Lower lobe of right lung (tissue), 2 donors: Measurements from ENCODE around the gene BZW2. TPM values are rescaled to one million over a fixed set of nuclear protein-coding genes. Genes with fewer than 3 reads are reported as not detected.

Experiments used
- ATAC-seq, 2 donors: fragments of 200-7000 bp; cut with Tn5 transposase; one replicate each; pipeline ENCODE4 v1.9.1; 2020 to 2022; ENCODE audit warnings: mild to moderate bottlenecking in 2 of 2, moderate library complexity in 2 of 2
- DNase-seq: peaks from one replicate; pipeline ENCODE4 v3.0.0-alpha.2; 2020
- H3K27ac ChIP-seq: fragments of 200-600 bp; one replicate; pipeline ENCODE4 v1.8.0; 2022
- H3K27me3 ChIP-seq: fragments of 200-600 bp; one replicate; pipeline ENCODE4 v1.8.0; 2022; ENCODE audit warnings: low read depth
- H3K36me3 ChIP-seq: fragments of 200-600 bp; one replicate; pipeline ENCODE4 v1.8.0; 2022; ENCODE audit warnings: mild to moderate bottlenecking
- H3K4me1 ChIP-seq: fragments of 200-600 bp; one replicate; pipeline ENCODE4 v1.8.0; 2022
- H3K4me3 ChIP-seq: fragments of 200-600 bp; one replicate; pipeline ENCODE4 v1.8.0; 2022; ENCODE audit warnings: mild to moderate bottlenecking
- H3K9me3 ChIP-seq: fragments of 200-600 bp; one replicate; pipeline ENCODE4 v1.8.0; 2022
- CTCF ChIP-seq: fragments of 200-600 bp; IDR thresholded peaks from one replicate; pipeline ENCODE4 v1.8.0; 2022; ENCODE audit warnings: antibody characterized with exemption, mild to moderate bottlenecking
- intact Hi-C: fragments of 100-400 bp; cut with DNase I; formaldehyde crosslinking; loops from one replicate; pipeline ENCODE4 v1.11.0; 2022
- total RNA-seq: library from RNA; stranded (reverse); fragmentation: NEBNext Ultra II Directional; extraction: Animal tissue kit (Norgen Biotek cat#: 25700); gene quantifications from one replicate; pipeline ENCODE4 v1.2.1, GENCODE V29; 2021
- donor health status: DM: no; HTN: yes; CAD: no; lungs with severe emphysema.

BZW2 gene
- total RNA-seq, 1 donor from 2014 or later, result 24.6 TPM

GRCh38 chr7:16730937-16731336 lies 85.0 kb downstream of the BZW2 start:
- H3K27me3 ChIP-seq, result no peaks in the 10 kb centered on the region
- TF ChIP-seq CTCF, result no peak
- intact Hi-C loops, result no loop called here
- no peak overlapping the region for H3K4me3 ChIP-seq
- no peaks in the 10 kb centered on the region for H3K9me3 ChIP-seq
- DNase-seq, result no peak
- no peak overlapping the region for H3K27ac ChIP-seq
- H3K4me1 ChIP-seq, result peaks cover 6% of the 10 kb centered on the region
- H3K36me3 ChIP-seq, result no peaks in the 10 kb centered on the region
- peak in 1 of 2 donors; percentile 61 for ATAC-seq

GRCh38 chr7:16732828-16733227 lies 86.8 kb downstream of the BZW2 start:
- Histone ChIP-seq H3K9me3 (no peaks in the 10 kb centered on the region), H3K27ac (no peak overlapping the region), H3K4me3 (no peak overlapping the region), H3K4me1 (peaks cover 6% of the 10 kb centered on the region), H3K36me3 (no peaks in the 10 kb centered on the region), H3K27me3 (no peaks in the 10 kb centered on the region)
- ATAC-seq, result no peak
- TF ChIP-seq CTCF, result no peak
- no peak for DNase-seq
- intact Hi-C loops, result no loop called here

- intact Hi-C loops, result no loop called here
- Histone ChIP-seq H3K4me3 (peak overlapping the region; percentile 23), H3K27ac (peak overlapping the region; percentile 29), H3K9me3 (no peaks in the 10 kb centered on the region), H3K4me1 (peaks cover 6% of the 10 kb centered on the region), H3K27me3 (no peaks in the 10 kb centered on the region), H3K36me3 (no peaks in the 10 kb centered on the region)
- no peak for DNase-seq
- TF ChIP-seq CTCF, result no peak
- peak; percentile 70 to 85 for ATAC-seq
These were observed 88.3 kb downstream of the BZW2 start for GRCh38 chr7:16734148-16734726.

GRCh38 chr7:16735020-16735419 lies 89.0 kb downstream of the BZW2 start:
- no peak for TF ChIP-seq CTCF
- H3K4me1 ChIP-seq, result peaks cover 6% of the 10 kb centered on the region
- no peaks in the 10 kb centered on the region for H3K9me3 ChIP-seq
- no peaks in the 10 kb centered on the region for H3K36me3 ChIP-seq
- H3K27ac ChIP-seq, result no peak overlapping the region
- H3K27me3 ChIP-seq, result no peaks in the 10 kb centered on the region
- DNase-seq (no peak), ATAC-seq (no peak)
- H3K4me3 ChIP-seq, result no peak overlapping the region
- intact Hi-C loops, result no loop called here

GRCh38 chr7:16738011-16738688 lies 92.2 kb downstream of the BZW2 start:
- no peak for DNase-seq
- no peak for TF ChIP-seq CTCF

More at GRCh38 chr7:16738011-16738688, 92.2 kb downstream of the BZW2 start:
- H3K36me3 ChIP-seq, result no peaks in the 10 kb centered on the region
- intact Hi-C loops, result no loop called here
- H3K27ac ChIP-seq, result no peak overlapping the region
- no peak overlapping the region for H3K4me3 ChIP-seq
- no peaks in the 10 kb centered on the region for H3K27me3 ChIP-seq
- no peaks in the 10 kb centered on the region for H3K9me3 ChIP-seq
- peaks cover 6% of the 10 kb centered on the region for H3K4me1 ChIP-seq
- no peak for ATAC-seq
